Body of pancreas (tissue), 4 donors: Measurements from ENCODE around the gene CLDN11. TPM values are rescaled to one million over a fixed set of nuclear protein-coding genes. Genes with fewer than 3 reads are reported as not detected.

ENCODE experiments used
- ATAC-seq: fragments of 150-250 bp; one replicate; pipeline ENCODE4 v1.9.1; 2016
- DNase-seq, 4 donors: peaks; one replicate each; pipeline ENCODE4 v3.0.0-alpha.2; 2019
- H3K27ac ChIP-seq, 4 donors: fragments of 200-600 bp; sonication (generic); 1 replicate in 3 of 4; 2 replicates in 1 of 4; pipeline versions ENCODE4 v1.5.1 to v1.6.1; 2016 to 2019; ENCODE audit warnings: mild to moderate bottlenecking in 1 of 4, mixed read lengths in 1 of 4, moderate library complexity in 1 of 4
- H3K27me3 ChIP-seq, 2 donors: fragments of 200-600 bp; sonication (generic); one replicate each; pipeline ENCODE4 v1.6.0; 2016; ENCODE audit warnings: mild to moderate bottlenecking in 1 of 2
- H3K36me3 ChIP-seq, 2 donors: fragments of 200-600 bp; sonication (generic); replicated peaks in 1 of 2; 2 replicates each; pipeline ENCODE4 v1.5.1; 2016; ENCODE audit warnings: low read depth in 2 of 2; ENCODE audit not compliant: insufficient read depth in 1 of 2
- H3K4me1 ChIP-seq: fragments of 200-600 bp; sonication (generic); one replicate; pipeline ENCODE4 v1.6.0; 2016
- H3K4me3 ChIP-seq, 2 donors: fragments of 200-600 bp; sonication (generic); 1 replicate in 1 of 2; 2 replicates in 1 of 2; pipeline ENCODE4 v1.5.1; 2016 to 2019
- H3K9me3 ChIP-seq, 3 donors: fragments of 200-600 bp; sonication (generic); 1 replicate in 2 of 3; 2 replicates in 1 of 3; pipeline ENCODE4 v1.5.1; 2016
- POLR2A ChIP-seq, 3 donors: fragments of 450-650 bp; IDR thresholded peaks; one replicate each; pipeline ENCODE4 v1.6.1; 2016; ENCODE audit warnings: antibody characterized with exemption in 3 of 3, mild to moderate bottlenecking in 2 of 3
- WGBS, 2 donors: methylation state at CpG; one replicate each; pipeline ENCODE4 v1.1.5; 2017; 5-methylcytosine and 5-hydroxymethylcytosine counted together
- intact Hi-C: fragments of 100-400 bp; cut with DNase I; formaldehyde crosslinking; loops from one replicate; pipeline ENCODE4 v1.15.1; 2023
- total RNA-seq, 2 donors: library from RNA; depleted of rRNA; stranded (reverse); fragments of >200 nt; gene quantifications; one replicate each; pipeline ENCODE4 v1.1.0, GENCODE V29; 2016
- TF ChIP-seq, protein P1 (sequence below), 7 experiments: fragments of 450-650 bp in 4 of 7; fragments of 200-600 bp in 3 of 7; sonication (generic) in 3 of 7; IDR thresholded peaks; one replicate each; pipeline ENCODE4 v1.5.1; 2016 to 2019; ENCODE audit warnings: antibody characterized with exemption in 7 of 7

CLDN11 gene
- total RNA-seq, 2 donors from 2014 or later: 3.9 to 5.6 TPM

DNA sequence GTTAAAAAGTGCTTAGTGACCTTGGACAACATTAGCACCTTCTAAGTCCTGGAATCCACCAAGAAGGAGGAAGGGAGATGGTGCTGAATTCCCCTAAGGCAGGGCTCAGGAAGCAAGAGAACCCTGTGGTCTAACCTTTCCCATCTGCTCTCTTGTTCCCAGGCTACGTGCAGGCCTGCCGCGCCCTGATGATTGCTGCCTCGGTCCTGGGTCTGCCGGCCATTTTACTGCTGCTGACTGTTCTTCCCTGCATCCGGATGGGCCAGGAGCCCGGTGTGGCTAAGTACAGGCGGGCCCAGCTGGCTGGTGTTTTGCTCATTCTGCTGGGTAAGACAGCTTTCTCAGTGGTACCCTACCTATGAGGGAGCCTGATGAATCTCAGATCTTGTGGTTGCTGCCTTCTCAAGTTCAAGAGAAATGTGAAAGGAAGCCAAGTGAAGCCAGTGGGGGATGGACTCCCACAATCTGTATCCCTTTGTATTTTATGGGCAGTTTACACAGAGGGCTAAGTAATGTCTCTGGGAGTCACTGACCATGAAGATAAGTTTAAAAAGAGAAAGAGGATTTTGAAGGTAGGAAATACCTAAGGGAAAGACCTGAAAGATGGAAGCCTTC, 4.4 kb downstream of the CLDN11 start:
- WGBS, 2 donors: 83 to 99% methylated on average over 8 of the region's 8 CpGs
- H3K27me3 ChIP-seq: peaks cover 0 to 8% of the 10 kb centered on the region in 2 donors
- intact Hi-C loops: no loop called here
- TF ChIP-seq, protein P1, sequence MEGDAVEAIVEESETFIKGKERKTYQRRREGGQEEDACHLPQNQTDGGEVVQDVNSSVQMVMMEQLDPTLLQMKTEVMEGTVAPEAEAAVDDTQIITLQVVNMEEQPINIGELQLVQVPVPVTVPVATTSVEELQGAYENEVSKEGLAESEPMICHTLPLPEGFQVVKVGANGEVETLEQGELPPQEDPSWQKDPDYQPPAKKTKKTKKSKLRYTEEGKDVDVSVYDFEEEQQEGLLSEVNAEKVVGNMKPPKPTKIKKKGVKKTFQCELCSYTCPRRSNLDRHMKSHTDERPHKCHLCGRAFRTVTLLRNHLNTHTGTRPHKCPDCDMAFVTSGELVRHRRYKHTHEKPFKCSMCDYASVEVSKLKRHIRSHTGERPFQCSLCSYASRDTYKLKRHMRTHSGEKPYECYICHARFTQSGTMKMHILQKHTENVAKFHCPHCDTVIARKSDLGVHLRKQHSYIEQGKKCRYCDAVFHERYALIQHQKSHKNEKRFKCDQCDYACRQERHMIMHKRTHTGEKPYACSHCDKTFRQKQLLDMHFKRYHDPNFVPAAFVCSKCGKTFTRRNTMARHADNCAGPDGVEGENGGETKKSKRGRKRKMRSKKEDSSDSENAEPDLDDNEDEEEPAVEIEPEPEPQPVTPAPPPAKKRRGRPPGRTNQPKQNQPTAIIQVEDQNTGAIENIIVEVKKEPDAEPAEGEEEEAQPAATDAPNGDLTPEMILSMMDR (IDR thresholded peaks at IDR 0.05): no peak
- no peak for TF ChIP-seq POLR2A (IDR thresholded peaks at IDR 0.05)
- DNase-seq (no peak), ATAC-seq (no peak)
- H3K36me3 ChIP-seq: no peaks in the 10 kb centered on the region
- H3K4me3 ChIP-seq: no peak overlapping the region
- no peaks in the 10 kb centered on the region for H3K9me3 ChIP-seq
- peaks cover 19% of the 10 kb centered on the region for H3K4me1 ChIP-seq
- no peak overlapping the region for H3K27ac ChIP-seq

DNA sequence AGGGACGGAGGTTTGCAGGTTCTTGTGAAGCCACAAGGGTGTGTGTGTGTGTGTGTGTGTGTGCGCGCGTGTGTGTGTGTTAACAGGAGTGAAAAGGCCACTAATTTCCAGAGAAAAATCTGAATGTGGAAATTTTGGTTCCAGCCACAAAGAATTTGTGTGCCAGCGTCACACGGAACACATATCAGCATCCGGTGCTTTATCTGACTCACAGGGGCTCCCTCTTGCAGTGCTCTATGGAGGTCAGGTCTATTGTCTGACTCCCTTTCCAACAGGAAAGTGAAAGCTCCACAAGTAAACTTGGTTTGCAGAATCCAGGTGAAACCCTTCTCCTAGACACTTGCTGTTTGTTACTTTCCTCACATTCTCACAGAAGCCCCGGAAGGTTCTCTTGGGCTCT, 6.2 kb downstream of the CLDN11 start:
- Histone ChIP-seq H3K4me3 (no peak overlapping the region), H3K27me3 (peaks cover 0 to under 1% of the 10 kb centered on the region in 2 donors), H3K4me1 (peaks cover under 1% of the 10 kb centered on the region), H3K27ac (no peak overlapping the region), H3K9me3 (no peaks in the 10 kb centered on the region), H3K36me3 (no peaks in the 10 kb centered on the region)
- DNase-seq: no peak
- no peak for TF ChIP-seq POLR2A (IDR thresholded peaks at IDR 0.05)
- TF ChIP-seq, protein P1 (IDR thresholded peaks at IDR 0.05): no peak
- 80 to 81% methylated on average over 8 of the region's 8 CpGs for WGBS, 2 donors
- no peak for ATAC-seq
- intact Hi-C loops: no loop called here

GRCh38 chr3:170425491-170426239, 7.0 kb downstream of the CLDN11 start:
- TF ChIP-seq, protein P1 (IDR thresholded peaks at IDR 0.05): no peak
- TF ChIP-seq POLR2A (IDR thresholded peaks at IDR 0.05): no peak
- H3K27me3 ChIP-seq: no peaks in the 10 kb centered on the region
- ATAC-seq (no peak), DNase-seq (no peak)
- H3K4me1 ChIP-seq: no peaks in the 10 kb centered on the region
- H3K4me3 ChIP-seq: no peak overlapping the region
- no peaks in the 10 kb centered on the region for H3K36me3 ChIP-seq
- H3K27ac ChIP-seq: no peak overlapping the region
- WGBS, 2 donors: 60 to 72% methylated on average over 11 of the region's 11 CpGs
- no peaks in the 10 kb centered on the region for H3K9me3 ChIP-seq
- intact Hi-C loops: no loop called here

DNA sequence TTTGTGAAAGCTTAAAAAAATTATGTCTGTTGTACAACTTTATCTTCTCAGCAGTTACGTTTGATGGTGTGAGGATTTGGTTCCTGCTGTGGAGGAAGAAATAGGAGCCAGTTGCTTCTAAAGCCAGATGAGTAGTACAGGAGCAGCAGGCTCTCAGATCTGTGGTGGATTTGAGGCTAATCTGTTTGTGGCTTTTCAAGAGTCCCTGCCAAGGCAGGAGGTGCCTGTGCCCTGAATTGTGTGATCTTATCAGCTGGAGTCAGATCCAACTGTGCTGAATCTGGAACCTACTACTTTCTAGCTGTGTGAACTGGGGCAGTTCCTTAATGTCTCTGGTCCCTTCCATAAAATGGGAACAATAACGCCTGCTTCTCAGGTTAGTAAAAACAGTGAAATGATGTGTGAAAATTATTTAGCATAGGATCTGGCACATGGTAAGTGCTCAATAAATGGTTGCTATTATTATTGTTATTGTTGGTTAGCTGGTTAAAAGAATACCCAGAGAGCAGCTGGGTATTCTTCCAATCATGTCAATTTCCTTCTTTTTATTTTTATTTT, 7.7 kb downstream of the CLDN11 start:
- Histone ChIP-seq H3K9me3 (no peaks in the 10 kb centered on the region), H3K36me3 (no peaks in the 10 kb centered on the region), H3K4me1 (no peaks in the 10 kb centered on the region), H3K27me3 (no peaks in the 10 kb centered on the region), H3K27ac (no peak overlapping the region), H3K4me3 (no peak overlapping the region)
- intact Hi-C loops: no loop called here
- ATAC-seq (no peak), DNase-seq (no peak)
- WGBS, 2 donors: 67 to 74% methylated on average over 2 of the region's 2 CpGs
- TF ChIP-seq, protein P1 (IDR thresholded peaks at IDR 0.05): no peak
